HG02623 (cell line): ENCODE data around the gene BCL7A.
"Not testable (repeated sequence)": the region's sequence is repeated elsewhere in the genome, so short reads cannot be mapped to it uniquely, and the experiment has no call there.

Experiments
- ATAC-seq: cut with Tn5 transposase; IDR thresholded peaks from one replicate; pipeline ENCODE4 v1.9.1; 2021; ENCODE audit warnings: moderate library complexity; ENCODE audit not compliant: unreplicated experiment

BCL7A gene

DNA sequence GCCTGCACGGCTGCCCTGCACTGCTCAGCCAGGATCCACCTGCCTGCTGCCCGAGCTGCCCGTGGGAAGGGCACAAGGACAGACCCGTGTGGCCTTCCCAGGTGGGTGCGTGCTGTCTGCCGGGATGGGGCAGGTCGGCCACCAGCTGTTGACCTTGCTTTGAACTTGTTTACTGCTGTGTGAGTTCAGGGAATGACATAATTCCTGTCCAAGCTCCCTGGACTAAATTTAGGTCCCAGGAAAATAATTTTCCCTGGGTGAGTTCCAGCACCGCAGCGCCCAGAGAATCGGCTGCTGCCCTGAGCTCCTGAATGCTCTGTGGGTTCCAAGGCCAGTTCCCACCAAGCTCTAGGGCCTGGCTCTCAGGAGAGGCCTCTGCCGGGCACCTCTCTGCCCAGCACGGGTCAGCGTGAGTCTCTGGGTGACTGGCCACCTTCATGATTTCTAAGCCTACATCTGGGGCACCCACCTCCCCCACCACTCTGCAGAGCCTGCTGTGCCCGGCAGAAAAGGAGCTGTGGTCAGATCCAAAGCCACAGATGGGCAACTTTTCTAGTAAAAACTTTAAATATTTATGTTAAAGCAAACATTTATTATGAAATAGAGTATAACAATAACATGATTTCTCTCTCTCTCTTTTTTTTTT is 29.7 kb downstream of the BCL7A start:
- ATAC-seq, result no peak

GRCh38 chr12:122052285-122052684 is 30.6 kb downstream of the BCL7A start:
- ATAC-seq, result no peak

- no peak for ATAC-seq
Measured at GRCh38 chr12:122054842-122055520, 33.3 kb downstream of the BCL7A start.

DNA sequence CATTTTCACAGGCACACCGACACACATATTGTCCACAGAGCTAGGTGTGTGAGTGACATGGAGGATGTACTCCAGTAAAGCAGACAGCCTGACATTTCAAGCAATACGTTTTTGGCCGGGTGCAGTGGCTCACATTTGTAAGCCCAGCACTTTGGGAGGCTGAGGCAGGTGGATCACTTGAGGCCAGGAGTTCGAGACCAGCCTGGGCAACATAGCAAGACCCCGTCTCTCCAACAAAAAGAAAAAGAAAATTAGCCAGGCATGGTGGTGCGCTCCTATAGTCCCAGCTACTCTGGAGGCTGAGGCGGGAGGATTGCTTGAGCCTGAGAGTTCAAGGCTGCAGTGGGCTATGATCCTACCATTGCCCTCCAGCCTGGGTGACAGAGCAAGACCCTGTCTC is 34.7 kb downstream of the BCL7A start:
- not testable (repeated sequence) for ATAC-seq

- ATAC-seq, result no peak
Measured at GRCh38 chr12:122057007-122057735, 35.5 kb downstream of the BCL7A start.

DNA sequence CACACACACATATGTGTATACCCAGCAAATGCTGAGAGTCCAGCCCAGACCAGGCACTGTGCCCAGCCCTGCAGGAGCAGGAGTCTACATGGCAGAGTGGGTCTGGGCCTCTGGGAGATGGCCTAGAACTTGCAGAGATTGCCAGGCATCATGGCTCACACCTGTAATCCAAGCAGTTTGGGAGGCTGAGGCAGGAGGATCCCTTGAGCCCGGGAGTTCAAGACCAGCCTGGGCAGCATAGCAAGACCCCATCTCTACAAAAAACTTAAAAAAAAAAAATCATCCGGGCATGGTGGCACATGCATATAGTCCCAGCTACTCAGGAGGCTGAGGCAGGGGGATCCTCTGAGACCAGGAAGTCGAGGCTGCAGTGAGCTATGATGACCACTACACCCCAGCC is 36.1 kb downstream of the BCL7A start:
- ATAC-seq, result no peak

DNA sequence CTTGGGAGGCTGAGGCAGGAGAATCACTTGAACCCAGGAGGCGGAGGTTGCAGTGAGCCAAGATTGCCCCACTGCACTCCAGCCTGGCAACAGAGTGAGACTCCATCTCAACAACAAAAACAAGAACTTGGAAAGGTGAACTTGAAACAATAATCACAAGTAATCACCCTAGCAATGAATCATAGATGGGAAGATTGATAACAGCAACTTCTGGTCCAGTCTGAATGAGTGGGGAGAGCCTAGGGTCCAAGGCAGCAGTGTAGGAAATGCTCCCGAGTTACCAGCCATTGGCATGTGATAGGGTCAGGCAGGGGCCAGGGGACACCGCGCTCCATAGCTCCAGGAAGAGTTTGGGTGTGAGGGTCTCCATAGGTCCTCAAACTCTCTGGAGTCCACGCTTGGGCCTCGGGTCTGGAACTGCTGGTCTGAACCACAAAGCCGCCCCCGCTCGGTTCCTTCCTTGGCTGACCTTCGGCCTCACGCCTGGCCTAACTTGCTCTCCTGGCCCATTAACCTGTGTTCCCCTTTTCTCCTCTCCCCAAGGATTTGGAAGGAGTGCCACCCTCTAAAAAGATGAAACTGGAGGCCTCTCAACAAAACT is 37.0 kb downstream of the BCL7A start:
- no peak for ATAC-seq

DNA sequence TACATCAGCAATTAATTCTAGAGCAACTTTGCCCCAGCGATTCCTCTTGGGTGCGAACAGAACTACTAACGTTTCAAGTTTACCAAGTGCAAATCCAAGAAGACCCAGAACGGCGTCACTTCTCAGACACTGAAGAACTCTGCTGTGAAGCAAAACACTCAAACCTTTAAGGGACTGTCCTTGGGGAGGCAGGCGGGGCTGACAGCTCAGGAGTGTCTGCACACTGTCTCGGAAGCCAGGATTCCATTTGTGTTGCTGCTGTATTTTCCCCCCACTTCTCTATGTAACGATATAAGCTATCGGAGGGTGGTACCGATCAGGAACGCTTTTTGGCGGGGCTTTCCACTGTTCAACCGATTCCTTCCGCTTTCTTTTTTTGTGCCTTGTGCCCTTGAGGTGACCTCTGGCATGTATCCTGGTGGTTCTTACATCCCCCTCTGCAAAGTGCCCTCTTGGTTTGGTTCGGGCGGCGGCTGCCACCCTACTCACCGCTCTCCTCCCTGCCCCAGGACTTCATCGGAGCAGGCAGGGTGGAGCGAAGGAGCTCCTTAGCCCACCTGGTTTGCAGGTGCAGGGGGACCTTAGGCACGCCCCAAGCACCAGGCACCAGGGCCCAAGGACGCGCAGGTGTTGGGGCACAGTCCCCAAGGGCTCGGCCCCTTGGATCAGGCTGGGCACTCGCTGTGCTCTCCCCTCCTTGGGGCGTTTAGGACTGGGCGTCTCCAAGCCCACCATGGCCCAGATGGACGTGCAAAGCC is 37.7 kb downstream of the BCL7A start:
- no peak for ATAC-seq

GRCh38 chr12:122060081-122060501 is 38.4 kb downstream of the BCL7A start:
- no peak for ATAC-seq

GRCh38 chr12:122061253-122061652 is 39.6 kb downstream of the BCL7A start:
- ATAC-seq, result no peak

- ATAC-seq, result no peak
Measured at GRCh38 chr12:122062832-122063693, 41.4 kb downstream of the BCL7A start.

DNA sequence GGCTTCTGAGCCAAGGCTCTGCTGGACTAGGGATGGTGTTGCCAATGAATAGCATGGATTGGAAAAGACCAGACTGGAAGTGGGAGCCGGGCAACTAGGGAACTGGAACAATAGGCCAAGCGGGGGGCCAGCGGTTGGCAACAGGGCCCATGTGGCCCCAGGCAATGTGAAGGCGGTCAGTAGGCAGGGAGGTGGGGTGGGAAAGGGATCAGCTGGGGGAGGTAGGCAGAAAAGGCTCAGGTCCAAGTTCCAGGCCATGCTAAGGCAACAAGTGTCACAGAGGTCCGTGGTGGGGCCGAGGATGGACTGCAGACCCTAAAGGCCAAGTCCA is 42.0 kb downstream of the BCL7A start:
- ATAC-seq, result no peak

DNA sequence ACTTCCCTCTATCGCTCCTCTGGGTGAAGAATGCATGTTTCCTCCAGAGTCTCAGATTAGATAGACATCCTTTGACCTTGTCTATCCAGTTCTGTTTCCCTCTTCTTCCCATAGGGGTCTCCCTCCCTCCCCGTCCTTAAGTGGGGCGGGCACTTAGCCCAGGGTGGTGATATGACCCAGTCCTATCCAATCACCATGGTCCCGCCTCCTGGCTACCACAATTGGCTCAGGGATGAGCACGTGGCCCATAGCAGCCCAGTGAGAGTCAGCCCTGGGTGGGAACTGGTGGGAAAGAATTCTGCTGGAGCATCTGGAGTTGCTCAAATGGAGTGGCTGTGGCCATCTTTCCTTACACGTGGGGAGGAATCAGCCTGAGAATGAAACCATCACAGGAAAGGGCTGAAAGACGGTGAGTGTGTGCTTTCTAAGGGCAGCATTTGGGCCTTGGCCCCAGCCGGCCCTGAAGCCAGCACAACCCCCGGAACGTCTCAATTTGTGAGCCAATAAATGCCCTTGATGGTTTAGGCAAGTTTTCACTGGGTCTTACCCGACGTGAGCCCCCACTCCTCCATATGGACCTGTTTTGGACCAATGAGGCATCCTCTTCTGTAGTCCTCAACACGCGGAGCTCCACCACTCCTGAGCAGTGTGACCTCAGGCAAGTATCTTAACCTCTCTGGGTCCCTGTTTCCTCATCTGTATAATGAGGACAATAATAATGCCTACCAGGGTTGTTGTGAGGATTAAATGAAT is 42.5 kb downstream of the BCL7A start:
- no peak for ATAC-seq

DNA sequence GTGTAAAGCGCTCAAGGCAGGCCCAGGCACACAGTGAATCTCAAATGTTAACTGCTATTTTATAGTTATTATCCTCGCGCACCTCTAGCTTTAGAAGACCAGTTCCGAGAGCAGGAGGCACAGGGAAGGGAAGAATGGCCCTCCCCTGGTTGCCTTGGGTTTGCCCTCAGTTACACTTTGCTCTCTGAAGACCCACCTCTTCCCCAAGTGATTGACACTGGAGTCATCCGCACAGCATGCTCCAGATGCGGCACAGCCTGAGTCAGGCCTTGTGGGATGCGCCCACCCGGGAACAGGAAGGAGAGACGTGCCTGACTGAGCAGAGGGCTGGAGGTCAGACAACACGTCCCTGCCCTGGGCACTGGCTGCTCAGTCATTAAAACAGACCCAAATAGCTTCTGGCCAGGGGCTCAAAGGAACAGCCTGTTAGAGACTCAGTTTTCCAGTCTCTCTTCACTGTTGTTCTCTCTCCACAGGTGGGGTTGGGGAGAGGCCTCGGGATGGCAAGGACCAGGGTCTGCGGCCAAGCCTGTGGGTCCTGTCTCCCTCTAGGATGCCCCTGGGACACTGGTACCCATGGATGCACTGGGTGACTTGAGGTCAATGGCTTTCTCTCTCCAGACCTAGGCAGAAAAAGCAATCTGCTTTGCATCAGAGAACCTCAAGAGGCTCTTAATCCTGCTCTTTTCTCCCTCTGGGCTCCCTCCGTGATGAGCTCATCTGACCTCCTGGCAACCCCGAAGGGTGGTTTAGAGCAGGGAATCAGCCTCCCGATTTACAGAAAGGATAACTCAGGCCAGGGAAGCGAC is 43.3 kb downstream of the BCL7A start:
- no peak for ATAC-seq

DNA sequence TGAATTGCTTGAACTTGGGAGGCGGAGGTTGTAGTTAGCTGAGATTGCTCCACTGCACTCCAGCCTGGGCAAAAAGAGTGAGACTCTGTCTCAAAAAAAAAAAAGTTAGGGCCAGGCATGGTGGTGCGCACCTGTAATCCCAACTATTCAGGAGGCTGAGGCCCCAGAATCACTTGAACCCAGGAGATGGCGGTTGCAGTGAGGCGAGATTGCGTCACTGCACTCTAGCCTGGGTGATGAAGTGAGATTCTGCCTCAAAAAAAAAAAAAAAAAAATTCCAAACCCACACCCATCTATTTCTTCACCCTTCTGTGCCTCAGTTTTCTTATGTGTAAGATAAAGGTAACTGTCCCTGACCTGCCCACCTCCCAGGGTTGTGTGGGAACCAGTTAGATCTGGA is 45.9 kb downstream of the BCL7A start:
- ATAC-seq, result no peak

GRCh38 chr12:122067966-122068365 is 46.3 kb downstream of the BCL7A start:
- peak; percentile 85 for ATAC-seq

DNA sequence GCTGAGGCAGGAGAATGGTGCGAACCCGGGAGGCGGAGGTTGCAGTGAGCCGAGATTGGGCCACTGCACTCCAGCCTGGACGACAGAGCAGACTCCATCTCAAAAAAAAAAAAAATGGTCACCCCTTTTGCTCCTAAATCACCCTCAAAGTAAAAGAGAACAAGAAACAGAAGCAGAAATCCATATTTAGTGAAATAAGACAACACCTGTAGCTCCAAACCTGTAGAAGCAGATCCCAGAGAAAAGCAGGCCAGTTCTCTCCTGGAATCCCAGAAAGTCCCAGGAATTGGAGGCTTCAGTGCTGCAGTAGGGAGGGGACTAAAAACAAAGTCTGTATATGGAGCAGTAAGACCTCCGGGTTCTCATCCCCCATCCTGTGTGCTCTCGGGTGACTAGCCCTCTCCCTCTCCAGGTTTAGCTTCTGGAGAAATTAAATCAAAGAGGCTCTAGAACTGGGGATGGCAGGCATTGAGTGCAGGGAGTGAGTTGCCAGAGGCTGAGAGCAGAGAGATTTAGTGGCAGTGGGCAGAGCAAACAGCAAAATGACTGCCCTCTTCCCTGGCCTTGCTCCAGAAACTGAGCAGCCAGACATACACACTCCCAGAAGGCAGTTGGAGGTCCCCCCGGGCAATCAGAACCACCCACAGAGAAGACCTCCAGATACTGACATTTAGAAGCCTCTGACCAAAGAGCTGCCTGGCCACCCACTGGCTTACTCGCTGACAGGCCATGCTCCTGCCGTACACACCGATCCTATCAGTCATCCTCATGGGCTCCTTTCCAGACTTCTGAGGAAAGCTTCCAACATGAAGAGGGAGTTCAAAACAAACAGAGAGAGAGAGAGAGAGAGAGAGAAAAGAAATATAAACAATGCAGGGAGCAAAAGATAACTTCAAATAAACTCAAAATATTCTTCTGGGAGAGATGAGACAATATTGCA is 50.6 kb downstream of the BCL7A start:
- ATAC-seq, result no peak

- no peak for ATAC-seq
Measured at GRCh38 chr12:122073815-122074214, 52.1 kb downstream of the BCL7A start.
